RKO (cell line): Measurements from ENCODE around the gene SCO2.
"Not testable (repeated sequence)": the region's sequence is repeated elsewhere in the genome, so short reads cannot be mapped to it uniquely, and the experiment has no call there.

Experiments used
- DNase-seq: peaks from one replicate; pipeline ENCODE4 v3.0.0-alpha.2; 2016; ENCODE audit warnings: low spot score

The SCO2 gene

DNA sequence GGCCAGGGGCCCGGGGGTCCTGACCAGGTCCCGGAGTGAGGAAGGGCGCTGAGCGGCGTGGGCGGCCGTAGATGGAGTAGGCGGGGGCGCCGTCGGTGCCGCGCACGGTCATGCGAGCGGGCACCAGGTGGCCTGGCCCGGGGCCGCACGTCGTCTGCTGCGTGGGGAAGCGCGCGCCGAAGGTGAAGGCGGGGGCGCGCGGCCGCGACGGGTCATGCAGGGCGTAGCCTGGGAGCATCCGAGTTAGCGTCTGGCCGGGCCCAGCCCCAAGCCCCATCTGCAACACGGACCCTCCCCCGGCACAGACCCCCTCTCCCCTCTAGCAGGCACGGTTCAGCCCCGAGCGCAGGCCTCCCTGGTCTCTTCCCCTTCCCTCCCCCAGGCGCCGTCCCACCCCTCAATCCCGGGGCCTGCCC lies 6.2 kb upstream of the SCO2 start:
- peak; percentile 69 for DNase-seq

DNA sequence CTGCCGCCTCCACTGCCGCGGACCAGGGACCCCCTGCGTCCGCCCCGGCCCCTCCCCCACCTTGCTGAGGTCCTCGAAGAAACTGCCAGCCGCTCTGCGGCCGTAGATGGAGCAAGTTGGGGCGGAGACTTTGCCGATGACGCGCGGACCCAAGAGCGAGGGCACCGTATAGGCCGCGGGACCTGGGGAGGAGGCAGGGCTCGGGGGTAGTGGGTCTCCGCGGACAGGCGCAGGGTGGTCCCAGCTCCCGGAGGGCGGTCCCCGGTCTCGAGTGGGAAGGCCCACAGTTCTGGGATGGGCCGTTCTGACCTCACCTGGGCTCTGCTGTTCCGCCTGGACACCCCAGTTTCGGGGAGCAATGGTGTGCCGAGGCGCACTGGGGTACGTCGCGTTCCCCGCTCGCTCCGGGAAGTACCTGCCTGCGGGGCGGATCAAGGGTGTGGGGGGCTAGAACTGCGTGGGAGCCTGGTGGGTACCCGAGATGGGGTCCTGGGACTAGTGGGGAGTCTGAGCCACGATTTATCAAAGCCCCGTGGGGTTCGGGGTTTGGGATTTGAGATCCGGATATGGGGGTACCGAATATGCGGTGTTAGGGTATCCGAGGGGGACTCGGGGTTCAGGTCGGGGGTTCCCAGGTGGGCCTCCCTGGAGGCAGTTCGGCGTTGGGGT lies 5.6 kb upstream of the SCO2 start:
- DNase-seq: peak; percentile 90

- peak; percentile 57 for DNase-seq
Observed at GRCh38 chr22:50530580-50530876, 5.1 kb upstream of the SCO2 start.

DNA sequence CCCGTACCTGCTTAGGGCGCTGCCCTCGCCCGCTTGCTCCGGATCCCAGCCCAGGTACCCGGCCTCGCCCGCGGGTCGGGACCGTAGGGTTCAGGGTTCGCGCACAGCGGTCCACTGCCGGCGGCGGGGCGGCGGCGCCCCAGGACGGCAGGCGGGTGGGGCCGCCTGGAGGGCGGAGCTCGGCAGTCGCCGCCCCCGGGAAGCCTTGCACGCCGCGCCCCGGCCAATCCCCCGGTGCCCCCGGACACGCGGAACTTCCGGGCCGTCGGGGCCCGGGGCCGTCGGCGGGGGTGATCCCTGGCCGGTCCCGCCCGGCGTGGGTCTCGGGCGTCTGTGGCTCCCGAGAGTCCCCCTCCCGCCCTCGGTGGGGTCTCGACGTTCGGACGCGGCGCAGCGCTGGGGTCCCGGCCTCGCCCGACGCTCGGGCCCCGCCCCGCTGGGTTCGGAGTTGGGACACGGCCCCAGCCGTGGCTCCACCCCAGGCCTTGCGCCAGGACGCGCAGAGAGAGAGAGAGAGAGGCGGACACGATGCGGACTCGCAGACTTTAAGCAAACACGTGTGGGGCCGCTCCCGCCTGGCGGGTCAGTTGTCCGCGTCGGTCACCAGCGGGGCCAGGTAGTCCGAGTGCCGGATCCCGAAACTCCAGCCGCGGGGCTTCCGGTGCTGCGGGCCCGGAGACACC lies 4.6 kb upstream of the SCO2 start, which contains the start of gene TYMP:
TSS of gene TYMP (minus strand) at position 116 of the 683 bp plus-strand sequence. CDS start 303 bp downstream, outside the sequence.
- peak; percentile 80 for DNase-seq

GRCh38 chr22:50529416-50529896 lies 4.1 kb upstream of the SCO2 start:
- DNase-seq: no peak

GRCh38 chr22:50528682-50529415 lies 3.5 kb upstream of the SCO2 start:
- DNase-seq: no peak

DNA sequence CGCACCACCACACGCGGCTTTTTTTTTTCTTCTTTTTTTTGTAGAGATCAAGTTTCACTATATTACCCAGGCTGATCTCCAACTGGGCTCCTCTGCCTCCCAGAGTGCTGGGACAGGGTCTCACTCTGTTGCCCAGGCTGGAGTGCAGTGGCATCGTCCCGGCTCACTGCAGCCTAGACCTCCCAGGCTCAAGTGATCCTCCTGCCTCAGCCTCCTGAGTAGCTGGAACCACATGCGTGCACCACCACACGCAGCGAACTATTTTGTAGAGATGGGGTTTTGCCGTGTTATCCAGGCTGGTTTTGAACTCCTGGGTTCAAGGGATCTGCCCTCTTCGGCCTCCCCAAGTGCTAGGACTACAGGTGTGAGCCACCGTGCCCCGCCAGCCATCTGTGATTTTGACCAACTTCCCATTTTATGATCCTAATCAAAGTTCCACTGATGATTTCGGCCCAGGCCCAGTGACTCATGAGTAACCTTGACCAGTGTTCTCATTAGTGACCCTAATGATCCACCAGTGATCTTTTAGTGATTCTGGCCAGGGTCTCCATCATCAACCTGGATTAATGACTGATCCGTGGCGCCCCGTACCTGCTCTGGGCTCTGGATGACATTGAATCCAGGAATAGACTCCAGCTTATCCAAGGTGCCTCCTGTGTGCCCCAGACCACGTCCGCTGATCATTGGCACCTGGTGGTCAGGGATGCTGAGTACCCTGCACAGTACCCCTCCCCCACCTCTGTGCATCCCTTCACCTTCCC lies 2.7 kb upstream of the SCO2 start:
- DNase-seq: no peak

DNA sequence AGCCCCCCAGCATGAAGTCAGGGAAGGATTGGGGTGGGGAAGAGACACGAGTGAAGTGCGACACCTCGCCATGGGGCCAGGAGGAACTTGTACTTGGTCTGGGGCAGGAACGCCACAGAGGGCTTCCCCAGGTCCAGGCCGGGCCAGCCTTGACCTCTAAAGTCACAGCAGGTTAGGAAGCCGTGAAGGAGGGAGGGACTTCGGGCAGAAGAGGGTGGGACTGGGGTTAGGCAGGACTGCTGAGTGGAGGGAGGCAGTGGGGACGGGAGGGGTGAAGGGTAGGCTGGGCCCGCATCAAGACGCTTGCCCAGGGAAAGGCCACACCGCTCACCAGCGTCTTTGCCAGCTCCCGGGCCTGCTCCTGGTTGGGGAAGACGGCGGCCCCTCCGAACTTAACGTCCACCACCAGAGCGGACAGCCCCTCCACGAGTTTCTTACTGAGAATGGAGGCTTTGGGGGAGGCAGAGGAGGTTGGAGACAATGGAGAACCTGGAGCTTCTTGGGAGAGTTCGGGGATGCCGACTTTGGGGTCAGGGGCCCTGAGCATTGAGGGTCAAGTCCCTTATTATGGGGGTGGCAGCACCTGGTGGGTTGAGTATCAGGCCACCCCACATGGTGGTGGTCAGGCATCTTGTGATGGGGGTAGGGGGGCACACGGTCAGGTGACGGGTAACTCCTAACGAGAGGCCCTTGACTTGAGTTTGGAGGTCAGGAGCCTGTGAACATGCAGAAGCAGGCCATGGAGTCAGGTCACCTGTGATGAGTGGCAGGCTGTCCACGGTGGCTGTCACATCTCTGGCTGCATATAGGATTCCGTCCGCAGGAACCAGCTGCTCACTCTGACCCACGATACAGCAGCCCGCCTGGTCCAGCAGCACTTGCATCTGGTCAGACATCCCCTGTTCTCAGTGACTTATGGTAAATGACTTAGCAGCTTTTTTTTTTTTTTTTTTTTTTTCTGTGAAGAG lies 1.7 kb upstream of the SCO2 start:
- DNase-seq: no peak

- no peak for DNase-seq
Observed at GRCh38 chr22:50526108-50526833, 873 bp upstream of the SCO2 start.

DNA sequence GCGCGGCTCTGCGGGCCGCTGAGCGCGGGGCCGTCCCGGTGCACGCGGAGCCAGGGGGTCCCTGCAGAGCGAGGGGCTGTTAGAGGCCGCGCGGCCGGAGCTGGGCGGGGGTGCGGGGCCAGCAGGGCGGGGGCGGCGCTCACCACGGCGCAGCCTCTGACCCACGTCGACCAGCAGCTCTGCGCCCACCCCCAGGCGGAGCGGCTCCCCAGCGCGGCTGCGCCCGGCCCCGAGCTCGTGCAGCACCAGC lies 385 bp upstream of the SCO2 start:
- DNase-seq: peak; percentile 69

- no peak for DNase-seq
Observed at GRCh38 chr22:50524676-50525103, 708 bp downstream of the SCO2 start.

DNA sequence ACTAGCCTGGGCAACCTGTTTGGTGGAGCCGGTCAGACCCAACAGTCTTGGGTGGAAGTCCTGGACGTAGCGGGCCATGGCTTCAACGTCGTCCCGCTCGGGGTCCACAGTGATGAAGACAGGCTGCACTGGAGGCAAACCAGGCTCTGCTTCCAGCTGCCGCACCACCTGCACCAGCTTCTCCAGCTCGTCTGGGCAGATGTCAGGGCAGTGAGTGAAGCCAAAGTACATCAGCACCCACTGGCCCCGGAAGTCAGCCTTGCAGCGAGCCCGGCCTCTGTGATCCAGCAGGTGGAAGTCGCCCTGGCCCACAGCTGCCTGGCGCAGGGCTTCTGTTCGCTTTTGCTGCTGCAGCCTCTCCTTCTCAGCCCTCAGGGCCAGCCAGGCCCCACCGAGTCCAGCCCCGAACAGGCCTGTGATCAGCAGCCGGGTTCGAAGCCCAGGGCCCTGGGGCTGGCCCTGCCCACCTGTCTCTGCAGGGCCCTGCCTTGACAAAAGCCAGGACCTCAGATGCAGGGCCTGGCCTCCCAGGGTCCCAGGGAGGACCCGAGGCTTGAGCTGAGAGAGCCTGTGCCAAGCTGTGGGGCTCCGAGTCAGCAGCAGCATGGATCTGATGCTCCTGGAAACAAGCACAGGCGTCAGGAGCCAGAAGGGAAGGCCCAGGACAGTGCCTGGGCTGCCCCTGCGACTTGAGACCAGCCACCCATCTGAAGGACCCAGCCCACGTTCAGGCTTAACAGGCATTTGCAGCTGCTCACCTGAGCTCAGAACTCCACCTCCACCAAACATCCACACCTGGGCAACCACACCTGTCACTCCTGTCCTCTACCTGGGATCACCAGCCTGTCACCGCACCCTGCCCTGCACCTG lies 1.4 kb downstream of the SCO2 start:
- DNase-seq: no peak

DNA sequence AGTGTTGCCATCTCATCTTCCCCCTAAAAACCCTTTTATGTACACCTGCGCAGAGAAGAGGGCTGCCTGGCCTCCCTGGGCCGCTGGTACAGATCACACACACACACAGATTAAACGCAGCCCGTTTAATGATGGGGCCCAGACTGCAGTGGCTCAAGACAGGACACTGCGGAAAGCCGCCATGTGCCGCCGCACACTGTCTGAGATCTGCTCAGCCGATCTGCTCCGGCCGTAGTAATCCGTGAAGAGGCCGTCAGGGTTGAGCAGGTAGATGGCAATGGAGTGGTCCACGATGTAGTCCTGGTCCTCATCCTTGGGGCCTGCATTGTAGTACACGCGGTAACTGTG lies 2.0 kb downstream of the SCO2 start:
- no peak for DNase-seq

DNA sequence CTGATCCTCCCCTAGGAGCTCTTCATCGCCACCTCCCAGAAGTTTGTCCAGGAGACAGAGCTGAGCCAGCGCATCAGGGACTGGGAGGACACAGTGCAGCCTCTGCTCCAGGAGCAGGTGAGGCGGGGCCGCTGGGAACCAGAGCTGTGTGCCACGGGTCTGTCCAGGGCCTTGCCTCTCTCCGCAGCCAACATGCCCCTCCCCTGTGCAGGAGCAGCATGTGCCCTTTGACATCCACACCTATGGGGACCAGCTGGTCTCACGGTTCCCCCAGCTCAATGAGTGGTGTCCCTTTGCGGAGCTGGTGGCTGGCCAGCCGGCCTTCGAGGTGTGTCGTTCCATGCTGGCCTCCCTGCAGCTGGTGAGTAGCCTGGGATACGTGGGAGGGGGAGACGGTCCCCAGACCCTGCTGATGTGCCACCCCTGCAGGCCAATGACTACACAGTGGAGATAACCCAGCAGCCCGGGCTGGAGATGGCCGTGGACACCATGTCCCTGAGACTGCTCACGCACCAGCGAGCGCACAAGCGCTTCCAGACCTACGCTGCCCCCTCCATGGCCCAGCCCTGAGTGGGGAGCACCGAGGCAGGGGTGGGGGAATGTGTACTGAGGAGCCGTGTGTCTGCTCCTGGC lies 2.5 kb downstream of the SCO2 start:
- no peak for DNase-seq

DNA sequence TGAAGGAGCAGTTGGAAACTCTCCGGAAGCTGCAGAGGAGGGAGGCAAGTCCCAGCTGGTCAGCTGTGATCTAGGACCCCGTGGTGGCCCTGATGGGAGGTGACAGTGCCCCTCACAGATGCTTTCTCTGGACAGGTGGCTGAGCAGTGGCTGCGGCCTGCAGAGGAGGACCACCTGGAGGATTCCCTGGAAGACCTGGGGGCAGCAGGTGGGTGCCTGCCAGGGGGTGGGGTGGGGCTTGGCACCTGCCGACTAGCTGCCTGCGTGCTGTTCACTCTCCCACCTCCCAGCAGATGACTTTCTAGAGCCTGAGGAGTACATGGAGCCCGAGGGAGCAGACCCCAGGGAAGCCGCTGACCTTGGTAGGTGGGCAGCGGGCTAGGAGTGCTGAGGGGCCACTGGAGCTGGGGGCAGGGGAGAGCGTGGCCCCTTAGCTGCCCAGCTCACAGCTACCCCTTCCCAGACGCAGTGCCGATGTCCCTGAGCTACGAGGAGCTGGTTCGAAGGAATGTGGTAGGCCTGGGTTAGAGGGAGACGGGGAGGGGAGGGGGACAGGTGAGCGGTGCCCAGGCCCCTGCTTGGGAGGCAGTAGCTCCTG lies 3.1 kb downstream of the SCO2 start:
- DNase-seq: no peak

DNA sequence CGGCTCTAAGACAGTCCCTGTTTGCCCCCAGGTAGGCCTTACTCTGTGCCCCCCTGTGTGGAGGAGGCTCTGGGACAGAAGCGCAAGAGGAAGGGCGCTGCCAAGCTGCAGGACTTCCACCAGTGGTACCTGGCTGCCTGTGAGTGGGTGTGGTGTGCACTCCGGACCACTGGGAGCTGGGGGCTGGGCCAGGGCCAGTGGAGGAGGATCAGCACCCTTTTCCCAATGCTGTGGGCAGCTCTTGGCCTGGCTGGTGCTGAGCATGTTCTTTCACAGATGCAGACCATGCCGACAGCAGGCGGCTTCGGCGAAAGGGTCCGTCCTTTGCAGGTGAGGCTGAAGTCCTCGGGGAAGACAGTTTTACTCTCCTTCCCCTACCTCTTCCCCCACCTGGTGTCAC lies 3.7 kb downstream of the SCO2 start:
- no peak for DNase-seq

DNA sequence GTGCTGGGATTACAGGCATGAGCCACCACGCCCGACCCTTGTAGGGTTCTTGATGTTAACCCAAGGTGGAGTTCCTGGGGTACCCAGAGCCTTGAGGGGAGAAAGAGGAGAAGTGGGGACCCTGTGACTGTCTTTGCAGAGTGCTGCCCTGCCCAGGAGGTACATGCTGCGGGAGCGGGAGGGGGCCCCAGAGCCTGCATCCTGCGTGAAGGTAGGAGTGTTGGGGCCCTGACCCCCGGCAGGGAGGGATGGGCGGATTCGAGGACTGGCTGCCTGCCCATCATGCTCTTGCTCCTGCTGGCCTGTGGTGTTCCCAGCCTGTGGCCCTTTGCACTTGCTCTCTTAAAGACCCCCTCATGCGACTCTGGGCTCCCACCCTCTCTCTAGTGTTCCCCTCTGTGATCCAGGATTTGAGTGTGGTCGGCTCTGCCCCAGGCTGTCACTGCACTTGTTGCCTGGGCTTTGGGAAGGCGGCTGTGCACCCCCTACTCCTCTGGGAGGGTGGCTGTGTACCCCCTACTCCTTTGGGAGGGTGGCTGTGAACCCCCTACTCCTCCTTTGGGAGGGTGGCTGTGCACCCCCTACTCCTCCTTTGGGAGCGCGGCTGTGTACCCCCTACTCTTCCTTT lies 4.5 kb downstream of the SCO2 start:
- no peak for DNase-seq

DNA sequence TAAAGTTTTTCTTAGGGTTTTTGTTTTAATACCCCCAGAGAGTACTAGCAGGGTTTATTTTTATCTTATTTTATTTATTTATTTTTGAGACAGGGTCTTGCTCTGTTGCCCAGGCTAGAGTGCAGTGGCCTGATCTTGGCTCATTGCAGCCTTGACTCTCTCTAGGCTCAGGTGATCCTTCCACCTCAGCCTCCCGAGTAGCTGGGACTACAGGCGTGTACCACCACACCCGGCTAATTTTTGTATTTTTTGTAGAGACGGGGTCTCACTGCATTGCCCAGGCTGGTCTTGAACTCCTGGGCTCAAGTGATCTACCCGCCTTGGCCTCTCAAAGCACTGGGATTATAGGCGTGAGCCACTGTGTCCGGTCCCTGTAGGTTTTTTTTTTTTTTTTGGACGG lies 5.2 kb downstream of the SCO2 start:
- not testable (repeated sequence) for DNase-seq

DNA sequence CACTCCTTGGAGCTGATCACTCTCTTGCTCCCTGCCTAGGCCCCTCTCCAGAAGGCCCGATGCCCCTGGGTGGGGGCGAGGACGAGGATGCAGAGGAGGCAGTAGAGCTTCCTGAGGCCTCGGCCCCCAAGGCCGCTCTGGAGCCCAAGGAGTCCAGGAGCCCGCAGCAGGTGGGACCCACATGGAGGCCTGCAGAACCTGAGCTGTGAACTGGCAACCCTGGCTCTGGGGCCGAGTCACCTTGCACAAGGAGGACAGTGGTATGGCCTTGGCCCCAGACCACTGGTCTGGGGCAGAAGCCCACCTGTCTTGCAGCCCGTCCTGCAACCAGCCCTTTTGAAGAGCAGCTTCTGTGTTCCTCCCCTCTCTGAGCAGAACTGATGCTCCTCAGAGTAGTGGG lies 6.2 kb downstream of the SCO2 start:
- no peak for DNase-seq
